Measurements from ENCODE around the gene SOD2.

GRCh38 chr6:159726255-159726917 is 33.3 kb upstream of the SOD2 start:
- TF ChIP-seq, protein P1, sequence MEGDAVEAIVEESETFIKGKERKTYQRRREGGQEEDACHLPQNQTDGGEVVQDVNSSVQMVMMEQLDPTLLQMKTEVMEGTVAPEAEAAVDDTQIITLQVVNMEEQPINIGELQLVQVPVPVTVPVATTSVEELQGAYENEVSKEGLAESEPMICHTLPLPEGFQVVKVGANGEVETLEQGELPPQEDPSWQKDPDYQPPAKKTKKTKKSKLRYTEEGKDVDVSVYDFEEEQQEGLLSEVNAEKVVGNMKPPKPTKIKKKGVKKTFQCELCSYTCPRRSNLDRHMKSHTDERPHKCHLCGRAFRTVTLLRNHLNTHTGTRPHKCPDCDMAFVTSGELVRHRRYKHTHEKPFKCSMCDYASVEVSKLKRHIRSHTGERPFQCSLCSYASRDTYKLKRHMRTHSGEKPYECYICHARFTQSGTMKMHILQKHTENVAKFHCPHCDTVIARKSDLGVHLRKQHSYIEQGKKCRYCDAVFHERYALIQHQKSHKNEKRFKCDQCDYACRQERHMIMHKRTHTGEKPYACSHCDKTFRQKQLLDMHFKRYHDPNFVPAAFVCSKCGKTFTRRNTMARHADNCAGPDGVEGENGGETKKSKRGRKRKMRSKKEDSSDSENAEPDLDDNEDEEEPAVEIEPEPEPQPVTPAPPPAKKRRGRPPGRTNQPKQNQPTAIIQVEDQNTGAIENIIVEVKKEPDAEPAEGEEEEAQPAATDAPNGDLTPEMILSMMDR (IDR thresholded peaks at IDR 0.05; ENCODE audit: low read length): no peak
- TF ChIP-seq EZH2 (optimal IDR thresholded peaks at IDR 0.05; ENCODE audit: low read depth, low read length): no peak

Measured in MM.1S (cell line).